ENCODE measurements around the gene PROX2.

PROX2 gene

GRCh38 chr14:74826574-74826973 lies 49.4 kb downstream of the PROX2 start:
- TF ChIP-seq CTCF (conservative IDR thresholded peaks at IDR 0.05; ENCODE audit: low read depth, low read length) = no peak

More at GRCh38 chr14:74826574-74826973, 49.4 kb downstream of the PROX2 start:
- no peak overlapping the region for H3K4me3 ChIP-seq (ENCODE audit: low read length)
- no peak for DNase-seq (ENCODE audit: low read depth)

Data from retinal pigment epithelial cell (primary cell).